ENCODE results near the gene TIMM10.

TIMM10 gene

GRCh38 chr11:57487021-57487778, 43.4 kb downstream of the TIMM10 start:
- FAIRE-seq (no peak), DNase-seq (ENCODE audit: insufficient read length, low spot score) (no peak)

GRCh38 chr11:57485217-57485990, 45.1 kb downstream of the TIMM10 start:
- DNase-seq (ENCODE audit: insufficient read length, low spot score) (no peak), FAIRE-seq (no peak)

DNA sequence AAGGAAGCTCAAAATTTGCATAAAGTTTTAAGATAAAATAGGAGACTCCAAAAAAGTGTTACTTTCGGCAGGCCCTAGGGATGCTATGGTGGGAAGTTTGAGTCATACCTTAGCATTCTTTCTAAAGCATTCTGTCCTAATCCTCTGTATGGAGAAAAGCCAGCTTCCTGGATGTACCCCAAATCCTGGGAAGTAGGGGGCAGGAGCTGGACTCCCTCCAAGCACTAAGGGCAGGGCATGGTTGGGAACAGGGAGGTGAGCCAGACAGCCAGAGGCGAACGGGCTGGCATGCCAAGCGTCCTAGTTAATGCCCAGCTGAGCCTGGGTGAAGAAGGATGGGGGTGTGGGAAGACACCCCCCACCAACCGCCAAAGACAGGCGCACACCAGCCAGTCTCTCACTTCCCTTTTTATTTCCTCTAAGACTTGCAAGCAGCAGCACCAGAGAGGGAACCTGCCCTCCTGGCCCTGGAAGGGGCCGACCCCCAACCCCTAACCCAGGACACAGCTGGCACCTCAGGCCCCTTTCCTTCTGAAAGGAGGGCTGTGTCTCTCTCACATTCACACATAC, 46.3 kb downstream of the TIMM10 start:
- DNase-seq (ENCODE audit: insufficient read length, low spot score) (no peak), FAIRE-seq (no peak)

- FAIRE-seq, result no peak
Measured at GRCh38 chr11:57483562-57483918, 47.0 kb downstream of the TIMM10 start.

DNA sequence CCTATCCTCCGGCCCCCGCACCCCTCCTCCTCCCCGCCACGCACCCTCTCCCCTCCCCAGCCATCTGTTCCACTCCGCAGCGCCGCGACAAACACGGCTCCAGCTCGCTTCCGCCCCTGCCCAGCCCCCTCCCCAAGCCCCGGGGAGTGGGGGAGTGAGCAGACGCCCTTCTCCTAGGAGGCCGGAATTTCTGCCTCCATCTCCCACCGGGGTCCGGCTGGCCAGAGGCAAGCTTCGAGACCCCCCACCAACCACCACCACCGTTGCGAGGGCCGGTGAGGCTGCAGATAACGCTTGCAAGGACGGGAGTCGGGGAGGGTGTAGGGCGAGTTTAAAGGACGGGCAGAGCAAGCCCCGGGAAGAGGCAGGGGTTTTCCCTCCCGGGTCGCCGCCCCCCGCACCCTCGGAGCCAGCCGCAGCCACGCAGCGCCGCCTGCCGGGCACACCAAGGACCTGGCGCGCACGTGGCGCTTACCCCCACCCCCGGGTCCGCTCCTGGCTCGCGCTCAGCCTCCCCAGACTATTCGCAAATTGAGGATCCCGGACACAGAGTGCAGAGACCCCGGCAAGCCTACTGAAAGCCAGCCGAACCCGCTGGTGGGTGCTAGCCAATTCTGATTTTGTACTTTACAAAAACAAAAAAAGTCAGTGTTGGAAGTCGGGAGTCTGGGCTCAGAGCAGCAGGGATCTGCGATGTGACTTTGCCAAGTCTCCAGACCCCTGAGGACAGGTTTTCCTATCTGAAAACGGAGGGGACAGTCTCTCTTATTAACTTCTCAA, 47.6 kb downstream of the TIMM10 start:
- DNase-seq (ENCODE audit: insufficient read length, low spot score) (no peak), FAIRE-seq (no peak)

More at GRCh38 chr11:57483562-57483918, 47.0 kb downstream of the TIMM10 start:
- DNase-seq (ENCODE audit: insufficient read length, low spot score), result no peak

DNA sequence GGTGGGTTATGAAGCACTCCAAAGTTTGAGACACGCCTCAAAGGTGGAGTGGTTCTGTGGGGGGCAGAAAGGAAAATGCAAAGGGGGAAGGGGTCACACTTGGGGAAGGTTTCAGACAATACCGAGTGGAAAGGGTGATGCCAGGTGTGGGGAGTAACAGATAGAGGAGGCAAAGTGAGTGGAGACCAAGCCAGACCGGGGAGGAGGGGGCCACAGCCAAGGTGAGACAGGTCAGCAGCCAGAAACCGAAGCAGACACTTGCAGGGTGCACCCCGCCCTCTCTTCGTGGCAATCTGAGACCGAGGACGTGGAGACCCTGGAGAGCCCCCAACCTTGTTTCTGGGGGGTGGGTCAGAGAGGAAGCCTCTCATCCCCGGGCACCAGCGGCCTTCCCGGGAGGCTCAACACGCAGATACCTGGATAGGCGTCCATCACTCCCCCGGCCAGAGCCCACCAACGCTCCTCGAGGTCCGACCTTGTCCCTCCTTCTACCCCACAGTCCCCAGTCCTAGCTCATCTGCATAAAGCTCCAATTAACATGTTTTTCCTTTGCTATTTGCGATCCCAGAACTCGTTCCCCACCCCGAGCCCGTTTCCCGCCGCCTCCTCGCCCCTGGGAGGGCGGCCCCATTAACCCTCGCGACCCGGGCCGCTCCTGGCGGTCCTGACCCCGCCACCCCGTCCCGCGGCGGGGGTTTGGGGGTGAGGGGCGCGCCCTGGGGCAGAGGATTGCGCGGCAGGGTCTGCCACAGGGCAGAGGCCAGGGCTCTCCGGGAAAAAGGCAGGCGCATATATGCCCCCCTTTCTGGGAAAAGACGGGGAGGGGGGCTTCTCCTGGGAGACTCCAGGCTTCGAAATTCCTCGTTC, 48.4 kb downstream of the TIMM10 start:
- FAIRE-seq, result no peak
- no peak for DNase-seq (ENCODE audit: insufficient read length, low spot score)

- FAIRE-seq (no peak), DNase-seq (ENCODE audit: insufficient read length, low spot score) (no peak)
Measured at GRCh38 chr11:57481315-57481714, 49.2 kb downstream of the TIMM10 start.

DNA sequence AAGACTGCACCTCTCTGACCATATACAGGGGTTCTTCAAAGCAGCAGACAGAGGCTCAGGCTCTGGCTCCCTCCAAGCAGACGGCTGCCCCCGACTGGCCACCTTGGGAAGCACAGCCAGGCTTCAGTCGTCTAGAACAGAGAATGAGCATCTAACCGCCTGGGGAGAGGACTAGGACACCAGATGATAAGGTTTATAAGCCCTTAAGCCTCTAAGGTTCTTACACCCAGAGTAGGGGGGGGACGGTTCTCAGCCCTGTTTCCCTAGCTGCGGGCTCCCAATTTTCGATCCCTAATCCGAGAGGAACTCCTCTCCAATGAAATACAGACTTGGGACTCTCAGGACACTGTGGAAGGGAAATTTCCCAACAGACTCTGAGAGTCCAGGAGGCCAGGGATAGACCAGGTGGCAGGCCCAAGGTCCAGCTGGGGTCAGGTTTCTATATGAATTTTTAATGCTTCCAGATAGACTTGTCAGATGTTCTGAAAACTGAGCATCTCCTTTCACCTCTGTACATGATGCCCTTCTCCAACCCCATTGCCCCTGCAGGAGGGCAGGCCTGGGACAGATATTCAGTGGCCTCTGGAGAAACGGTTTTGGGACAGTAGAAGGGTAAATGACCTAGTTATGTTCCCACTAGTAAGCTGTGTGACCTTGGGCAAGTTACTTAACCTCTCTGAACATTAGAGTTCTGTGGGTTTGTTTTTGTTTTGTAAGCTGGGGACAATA, 50.0 kb downstream of the TIMM10 start:
- FAIRE-seq, result peak; percentile 82

GRCh38 chr11:57479911-57480310, 50.6 kb downstream of the TIMM10 start:
- FAIRE-seq, result no peak
- no peak for DNase-seq (ENCODE audit: insufficient read length, low spot score)

More for the DNA sequence above, 50.0 kb downstream of the TIMM10 start:
- DNase-seq (ENCODE audit: insufficient read length, low spot score), result peak; percentile 82

DNA sequence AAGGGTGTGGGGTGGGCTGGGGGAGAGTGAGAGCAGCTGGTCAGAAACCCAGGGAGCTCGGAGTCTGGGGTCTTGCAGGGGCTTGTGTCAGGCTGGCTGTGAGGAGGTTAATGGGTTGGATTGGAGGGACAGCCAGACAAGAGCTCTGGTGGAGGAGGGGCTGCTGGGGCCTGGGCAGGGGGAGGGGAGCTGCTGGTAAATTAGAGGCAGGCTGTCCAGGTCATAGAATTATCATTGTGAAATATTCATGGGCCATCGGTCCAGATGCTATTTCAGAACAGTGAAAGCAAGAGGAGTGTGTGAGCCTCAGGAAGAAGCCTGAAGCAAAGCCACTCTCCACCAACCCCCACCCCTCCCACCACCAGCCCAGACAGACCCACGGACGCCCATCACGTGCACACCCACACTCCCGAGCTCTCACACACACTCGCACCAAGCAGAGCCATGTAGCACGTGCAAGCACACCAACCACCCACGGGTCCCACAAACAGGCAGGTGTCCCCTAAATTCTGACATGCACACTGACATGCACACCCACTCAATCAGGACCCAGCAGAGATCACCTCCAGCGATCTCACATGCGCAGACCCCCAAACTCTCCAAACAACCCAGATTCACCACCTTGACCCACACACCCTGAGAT, 51.4 kb downstream of the TIMM10 start:
- DNase-seq (ENCODE audit: insufficient read length, low spot score) (no peak), FAIRE-seq (no peak)

Measured in GM19239 (cell line).